Colonic mucosa (tissue), 4 donors: ENCODE measurements around the gene CHD5. TPM values are rescaled to one million over a fixed set of nuclear protein-coding genes. Genes with fewer than 3 reads are reported as not detected.
"Not testable (repeated sequence)": the region's sequence is repeated elsewhere in the genome, so short reads cannot be mapped to it uniquely, and the experiment has no call there.

ENCODE experiments used
- DNase-seq: peaks from one replicate; pipeline ENCODE4 v3.0.0-alpha.2; 2020
- H3K27ac ChIP-seq: fragments of 200-600 bp; one replicate; pipeline ENCODE4 v1.8.0; 2021
- H3K27me3 ChIP-seq: fragments of 200-600 bp; one replicate; pipeline ENCODE4 v1.8.0; 2021
- H3K36me3 ChIP-seq: fragments of 200-600 bp; one replicate; pipeline ENCODE4 v1.8.0; 2021
- H3K4me1 ChIP-seq: fragments of 200-600 bp; one replicate; pipeline ENCODE4 v1.8.0; 2021; ENCODE audit warnings: mild to moderate bottlenecking
- H3K4me3 ChIP-seq: fragments of 200-600 bp; one replicate; pipeline ENCODE4 v1.8.0; 2021
- H3K9ac ChIP-seq, 2 donors: one replicate each; pipeline ENCODE4 v1.7.0; 2013; ENCODE audit warnings: control low read depth in 2 of 2, low read depth in 2 of 2, low read length in 2 of 2
- H3K9me3 ChIP-seq: fragments of 200-600 bp; one replicate; pipeline ENCODE4 v1.8.0; 2021
- intact Hi-C: fragments of 100-400 bp; cut with DNase I; formaldehyde crosslinking; loops from one replicate; pipeline ENCODE4 v1.14.1; 2022
- total RNA-seq, 2 donors: library from RNA; stranded (reverse); fragmentation: NEBNext Ultra II Directional in 1 of 2; extraction: Animal tissue kit (Norgen Biotek cat#: 25700) in 1 of 2; gene quantifications; one replicate each; pipeline ENCODE4 v1.2.1, GENCODE V29; 2021
- TF ChIP-seq, protein P1 (sequence below): fragments of 200-600 bp; IDR thresholded peaks from one replicate; pipeline ENCODE4 v1.8.0; 2022; ENCODE audit warnings: antibody characterized with exemption, mild to moderate bottlenecking
- donor health status: healthy.
- donor health status: DM: no; HTN: no; CAD: no.
- donor health status: DM: no; HTN: no; CAD: no.

CHD5 gene
- total RNA-seq, 2 donors from 2014 or later, result 0.35 to 0.69 TPM

DNA sequence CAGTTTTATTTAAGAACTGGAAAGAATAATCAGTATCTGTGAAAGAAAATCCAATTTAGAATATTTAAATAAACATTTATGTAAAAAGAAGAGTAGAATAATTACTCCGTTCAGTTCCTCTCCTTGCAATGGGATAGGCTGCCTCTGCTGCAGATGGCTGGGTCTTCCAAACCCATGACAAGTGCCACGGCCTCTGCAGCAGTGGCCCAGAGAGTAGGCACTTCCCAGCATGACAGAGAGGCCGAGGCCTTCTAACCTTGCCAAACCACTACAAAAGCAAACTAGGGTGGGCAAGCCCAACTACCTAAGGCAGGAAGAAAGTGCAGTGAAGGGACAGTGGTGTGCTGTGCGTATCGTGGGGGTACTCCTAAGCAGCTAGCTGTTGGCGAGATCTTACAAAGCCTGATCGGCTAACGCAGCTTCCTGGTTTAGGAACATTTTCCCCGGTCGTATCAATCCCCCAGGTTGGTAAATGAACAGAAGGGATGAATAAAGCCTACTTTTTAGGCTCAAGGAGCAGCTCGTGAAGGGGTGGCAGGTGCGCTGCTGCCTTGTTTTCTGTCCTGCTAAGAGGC, 41.2 kb upstream of the CHD5 start:
- intact Hi-C loops, result no loop called here
- no peak overlapping the region for H3K4me3 ChIP-seq
- no peak overlapping the region for H3K27ac ChIP-seq
- H3K9me3 ChIP-seq, result no peaks in the 10 kb centered on the region
- H3K4me1 ChIP-seq, result no peaks in the 10 kb centered on the region
- TF ChIP-seq, protein P1, sequence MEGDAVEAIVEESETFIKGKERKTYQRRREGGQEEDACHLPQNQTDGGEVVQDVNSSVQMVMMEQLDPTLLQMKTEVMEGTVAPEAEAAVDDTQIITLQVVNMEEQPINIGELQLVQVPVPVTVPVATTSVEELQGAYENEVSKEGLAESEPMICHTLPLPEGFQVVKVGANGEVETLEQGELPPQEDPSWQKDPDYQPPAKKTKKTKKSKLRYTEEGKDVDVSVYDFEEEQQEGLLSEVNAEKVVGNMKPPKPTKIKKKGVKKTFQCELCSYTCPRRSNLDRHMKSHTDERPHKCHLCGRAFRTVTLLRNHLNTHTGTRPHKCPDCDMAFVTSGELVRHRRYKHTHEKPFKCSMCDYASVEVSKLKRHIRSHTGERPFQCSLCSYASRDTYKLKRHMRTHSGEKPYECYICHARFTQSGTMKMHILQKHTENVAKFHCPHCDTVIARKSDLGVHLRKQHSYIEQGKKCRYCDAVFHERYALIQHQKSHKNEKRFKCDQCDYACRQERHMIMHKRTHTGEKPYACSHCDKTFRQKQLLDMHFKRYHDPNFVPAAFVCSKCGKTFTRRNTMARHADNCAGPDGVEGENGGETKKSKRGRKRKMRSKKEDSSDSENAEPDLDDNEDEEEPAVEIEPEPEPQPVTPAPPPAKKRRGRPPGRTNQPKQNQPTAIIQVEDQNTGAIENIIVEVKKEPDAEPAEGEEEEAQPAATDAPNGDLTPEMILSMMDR, result no peak
- no peak overlapping the region for H3K9ac ChIP-seq
- H3K27me3 ChIP-seq, result no peaks in the 10 kb centered on the region
- no peaks in the 10 kb centered on the region for H3K36me3 ChIP-seq
- DNase-seq, result no peak

DNA sequence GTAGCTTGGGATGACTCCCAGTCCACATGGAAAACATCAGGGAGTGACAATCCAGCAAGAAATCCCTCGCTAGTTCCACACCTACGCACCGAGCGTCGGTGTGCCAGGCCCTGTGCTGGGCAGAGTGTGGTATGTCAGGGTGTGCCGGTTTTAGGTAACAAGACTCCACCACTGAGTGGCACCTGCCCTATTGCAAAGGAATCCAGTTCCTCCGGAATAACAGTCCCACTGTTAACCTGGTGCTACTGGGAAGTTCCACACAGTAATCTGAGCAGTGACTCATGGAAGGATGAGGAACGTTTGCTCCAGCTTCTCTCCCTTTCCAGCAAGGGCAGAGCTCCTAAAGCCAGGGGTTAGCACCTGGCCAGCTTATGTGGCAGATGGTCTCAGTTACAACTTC, 40.1 kb upstream of the CHD5 start:
- H3K9me3 ChIP-seq, result no peaks in the 10 kb centered on the region
- intact Hi-C loops, result no loop called here
- no peak for DNase-seq
- H3K9ac ChIP-seq, result no peak overlapping the region
- H3K27me3 ChIP-seq, result no peaks in the 10 kb centered on the region
- H3K36me3 ChIP-seq, result no peaks in the 10 kb centered on the region
- H3K4me1 ChIP-seq, result no peaks in the 10 kb centered on the region
- TF ChIP-seq, protein P1, result no peak
- no peak overlapping the region for H3K4me3 ChIP-seq
- no peak overlapping the region for H3K27ac ChIP-seq

DNA sequence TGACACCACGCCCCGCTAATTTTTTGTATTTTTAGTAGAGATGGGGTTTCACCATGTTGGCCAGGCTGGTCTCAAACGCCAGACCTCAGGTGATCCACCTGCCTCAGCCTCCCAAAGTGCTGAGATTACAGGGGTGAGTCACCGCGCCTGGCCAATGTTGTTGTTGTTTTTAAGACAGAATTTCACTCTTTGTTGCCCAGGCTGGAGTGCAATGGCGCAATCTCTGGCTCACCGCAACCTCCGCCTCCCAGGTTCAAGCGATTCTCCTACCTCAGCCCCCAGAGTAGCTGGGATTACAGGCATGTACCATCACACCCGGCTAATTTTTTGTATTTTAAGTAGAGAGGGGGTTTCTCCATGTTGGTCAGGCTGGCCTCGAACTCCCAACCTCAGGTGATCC, 39.5 kb upstream of the CHD5 start:
- H3K9me3 ChIP-seq, H3K9ac ChIP-seq, DNase-seq, intact Hi-C loops, H3K4me1 ChIP-seq, H3K27me3 ChIP-seq, H3K27ac ChIP-seq, H3K36me3 ChIP-seq, H3K4me3 ChIP-seq: not testable (repeated sequence)

DNA sequence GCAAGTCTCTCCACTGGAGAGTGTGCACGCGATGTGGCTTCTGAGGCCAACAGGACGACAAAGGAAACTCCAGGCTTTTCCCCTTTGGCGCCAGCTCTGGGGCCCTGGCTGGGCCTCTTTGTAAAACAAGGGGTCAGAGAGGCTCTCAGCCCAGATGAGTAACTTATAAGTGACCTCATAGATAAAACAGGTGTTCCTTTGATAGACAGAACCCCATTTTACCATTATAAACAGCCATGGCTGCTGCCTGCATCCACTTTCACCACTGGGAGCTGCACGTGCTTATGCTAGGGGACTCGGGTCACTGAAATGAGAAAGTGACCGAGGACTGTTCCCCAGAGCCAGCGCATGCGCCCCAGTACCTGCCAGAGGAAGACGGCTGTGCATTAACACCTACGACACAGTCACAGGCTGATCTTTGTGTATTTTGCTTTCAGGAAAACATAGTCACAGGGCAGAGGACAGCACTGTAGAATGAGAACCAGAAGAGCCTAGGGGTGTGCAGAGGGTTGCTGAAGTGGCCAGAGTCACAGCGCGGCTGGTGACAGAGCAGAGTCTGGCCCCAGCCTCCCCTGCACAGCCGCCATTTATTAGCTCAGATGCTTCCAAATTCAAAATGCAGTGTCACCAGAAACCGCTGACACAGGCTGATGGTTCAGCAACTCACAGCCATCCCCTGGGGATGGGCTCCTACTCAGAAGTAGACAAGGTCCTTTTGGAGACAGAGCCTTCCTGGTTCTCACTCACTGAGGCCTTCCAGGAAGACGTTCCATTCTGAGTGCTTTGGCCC, 38.4 kb upstream of the CHD5 start:
- intact Hi-C loops, result no loop called here
- TF ChIP-seq, protein P1, result no peak

DNA sequence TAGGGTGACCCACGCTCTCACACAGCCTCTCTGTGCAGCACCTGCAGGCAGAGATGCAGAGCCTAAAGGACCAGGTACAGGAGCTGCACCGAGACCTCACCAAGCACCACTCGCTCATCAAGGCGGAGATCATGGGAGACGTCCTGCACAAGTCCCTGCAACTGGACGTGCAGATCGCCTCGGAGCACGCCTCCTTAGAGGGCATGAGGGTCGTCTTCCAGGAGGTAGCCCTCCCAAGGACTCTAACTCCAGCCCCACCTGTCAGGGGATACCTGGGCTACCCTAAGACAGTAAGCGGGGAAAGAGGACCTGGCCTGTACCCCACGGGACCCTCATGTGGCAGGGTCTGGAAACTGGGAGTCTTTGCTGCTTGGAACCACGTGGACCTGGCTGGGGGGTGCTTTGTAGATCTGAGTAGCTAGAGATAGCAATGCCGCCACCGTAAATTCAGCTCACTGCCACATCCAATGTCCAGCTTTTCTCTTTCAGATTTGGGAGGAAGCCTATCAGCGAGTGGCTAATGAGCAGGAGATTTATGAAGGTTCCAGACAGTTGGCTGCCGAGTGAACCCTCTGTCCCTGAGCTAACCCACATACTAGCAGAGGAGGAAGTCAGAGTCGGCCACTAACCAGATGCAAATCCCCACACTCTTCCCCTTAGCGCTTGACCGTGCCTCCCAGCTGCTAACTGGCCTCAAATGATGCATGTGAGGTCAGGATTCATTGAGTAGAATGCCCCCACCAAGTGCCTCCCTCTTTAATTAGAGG, 32.3 kb upstream of the CHD5 start:
- Histone ChIP-seq H3K9ac (no peak overlapping the region), H3K27ac (no peak overlapping the region), H3K4me1 (peaks cover 8% of the 10 kb centered on the region), H3K4me3 (no peak overlapping the region), H3K27me3 (no peaks in the 10 kb centered on the region), H3K36me3 (no peaks in the 10 kb centered on the region), H3K9me3 (no peaks in the 10 kb centered on the region)
- intact Hi-C loops, result no loop called here
- no peak for DNase-seq
- TF ChIP-seq, protein P1, result no peak

More for the DNA sequence above, 38.4 kb upstream of the CHD5 start:
- H3K9ac ChIP-seq, result no peak overlapping the region
- H3K9me3 ChIP-seq, result no peaks in the 10 kb centered on the region
- no peak overlapping the region for H3K4me3 ChIP-seq
- H3K4me1 ChIP-seq, result no peaks in the 10 kb centered on the region
- no peaks in the 10 kb centered on the region for H3K27me3 ChIP-seq
- H3K36me3 ChIP-seq, result no peaks in the 10 kb centered on the region
- no peak overlapping the region for H3K27ac ChIP-seq
- no peak for DNase-seq
